GM18870 (cell line): Measurements from ENCODE around the gene ADD3.
"Not testable (repeated sequence)": the region's sequence is repeated elsewhere in the genome, so short reads cannot be mapped to it uniquely, and the experiment has no call there.

ENCODE experiments used
- ATAC-seq: cut with Tn5 transposase; IDR thresholded peaks from one replicate; pipeline ENCODE4 v1.9.1; 2021; ENCODE audit warnings: moderate library complexity; ENCODE audit not compliant: unreplicated experiment

Gene ADD3

DNA sequence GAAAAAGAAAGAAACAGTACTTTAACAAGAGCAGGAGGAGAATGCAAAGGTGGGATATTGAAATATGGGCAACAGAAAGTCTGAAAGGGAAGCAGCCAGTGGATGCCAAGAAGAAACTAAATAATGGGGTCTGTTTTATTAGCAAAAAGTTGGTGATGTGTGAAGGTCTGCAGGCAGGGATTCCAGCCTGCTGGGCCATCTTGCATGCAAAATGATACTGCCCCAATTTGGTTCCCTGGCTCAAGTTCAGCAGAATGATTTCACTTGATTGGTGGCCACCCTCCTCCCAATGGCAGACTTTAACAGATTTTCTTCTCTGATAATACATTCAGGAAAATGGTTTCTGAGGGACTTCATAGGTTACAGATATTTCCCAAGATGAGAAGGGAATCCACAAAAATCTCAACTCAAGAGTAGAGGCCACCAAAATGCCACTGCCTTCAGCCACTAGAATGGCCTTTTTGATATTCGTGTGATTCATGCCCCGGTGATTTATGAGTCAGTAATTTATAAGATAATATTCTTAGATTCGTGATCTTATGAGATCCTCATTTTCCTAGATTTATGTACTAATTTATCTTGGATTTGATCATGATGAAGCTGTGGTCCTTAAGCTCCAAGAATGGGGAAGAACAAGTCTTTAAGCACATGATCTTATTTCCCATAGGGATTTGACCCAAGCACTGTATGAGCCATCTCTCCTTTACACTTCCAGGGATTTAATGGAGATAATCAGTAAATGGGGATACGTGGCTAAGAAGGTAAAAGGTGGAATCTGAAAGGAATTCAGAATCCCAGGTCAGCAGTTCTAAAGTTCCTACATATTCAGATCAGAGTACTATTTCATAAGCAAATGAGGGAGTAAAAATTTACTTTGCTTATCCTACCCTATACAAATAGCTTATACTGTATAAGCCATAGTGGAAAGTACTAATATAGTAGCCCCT lies 32.3 kb upstream of the ADD3 start:
- no peak for ATAC-seq

- no peak for ATAC-seq
Observed at GRCh38 chr10:109976681-109977080, 31.1 kb upstream of the ADD3 start.

DNA sequence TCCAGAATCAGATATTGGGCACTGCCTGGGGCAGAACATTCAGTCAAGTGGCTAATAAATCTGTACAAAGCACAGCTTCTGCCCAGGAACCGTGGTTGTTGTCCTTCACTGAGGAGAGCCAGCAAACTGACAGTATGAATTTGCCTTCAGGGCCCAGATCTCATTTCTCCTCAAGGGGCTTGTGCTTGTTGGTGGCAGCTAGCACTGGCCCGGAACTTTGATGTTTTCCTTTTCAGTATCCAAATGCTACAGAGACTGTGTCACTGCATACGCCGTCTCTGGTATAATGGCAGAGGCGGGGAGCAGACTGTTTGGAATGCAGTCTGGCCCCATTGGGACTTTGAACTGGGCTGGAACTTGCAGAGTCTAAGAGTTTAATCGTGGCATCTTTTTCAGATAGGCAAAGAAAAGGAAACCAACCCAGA lies 30.4 kb upstream of the ADD3 start:
- ATAC-seq, result no peak

GRCh38 chr10:109978481-109978880 lies 29.3 kb upstream of the ADD3 start:
- ATAC-seq, result no peak

DNA sequence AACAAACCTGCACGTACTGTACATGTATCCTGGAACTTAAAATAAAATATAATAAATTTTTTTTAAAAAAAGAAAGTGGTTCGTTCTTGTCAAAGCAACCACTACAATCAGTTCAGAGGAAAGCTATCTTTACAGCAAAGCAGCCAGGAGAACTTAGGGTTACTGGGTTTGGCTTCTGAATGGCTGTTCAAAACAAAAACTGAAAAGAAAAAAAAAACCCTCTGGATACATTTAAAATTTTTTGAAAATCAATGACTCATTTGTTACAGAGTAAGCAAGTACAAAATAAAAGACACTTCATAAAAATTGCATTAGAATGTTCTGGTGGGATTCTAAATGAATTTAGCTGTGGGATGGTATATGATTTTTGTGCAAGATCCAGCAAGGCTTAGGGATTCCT lies 28.6 kb upstream of the ADD3 start:
- no peak for ATAC-seq

DNA sequence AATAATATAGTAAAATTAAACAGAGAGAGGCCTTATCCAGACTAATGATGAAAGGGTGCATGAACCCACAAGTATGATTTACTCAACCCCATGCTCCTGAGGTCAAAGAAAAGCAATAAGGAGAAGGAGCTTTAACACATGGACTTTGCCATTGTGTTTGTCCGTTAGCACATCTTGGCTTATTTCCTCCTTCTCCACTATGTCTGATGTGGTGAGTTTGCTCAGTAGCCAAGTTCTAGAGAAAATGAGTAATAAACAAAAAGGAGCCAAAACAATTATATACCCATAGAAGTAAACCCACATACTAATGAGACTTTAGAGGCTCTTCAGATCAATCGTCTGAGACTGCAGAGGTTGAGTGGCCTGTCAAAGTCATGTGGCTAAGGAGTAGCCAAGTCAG lies 26.1 kb upstream of the ADD3 start:
- no peak for ATAC-seq

- no peak for ATAC-seq
Observed at GRCh38 chr10:109982123-109982522, 25.7 kb upstream of the ADD3 start.

DNA sequence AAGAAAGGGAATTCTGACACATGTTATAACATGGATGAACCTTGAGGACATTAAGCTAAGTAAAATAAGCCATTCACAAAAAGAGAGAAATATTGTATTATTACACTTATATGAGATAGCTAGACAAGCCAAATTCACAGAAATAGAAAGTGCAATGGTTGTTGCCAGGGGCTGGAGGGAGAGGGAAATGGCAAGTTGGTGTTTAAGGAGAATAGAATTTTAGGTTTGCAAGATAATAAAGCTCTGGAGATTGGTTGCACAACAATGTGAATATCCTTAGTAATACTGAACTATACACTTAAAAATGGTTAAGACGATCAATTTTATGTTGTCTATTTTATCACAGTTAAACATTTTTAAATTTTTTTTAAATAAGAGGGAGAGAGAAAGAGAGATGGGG lies 25.0 kb upstream of the ADD3 start:
- no peak for ATAC-seq

- no peak for ATAC-seq
Observed at GRCh38 chr10:109984013-109984412, 23.8 kb upstream of the ADD3 start.

GRCh38 chr10:109985768-109986167 lies 22.0 kb upstream of the ADD3 start:
- not testable (repeated sequence) for ATAC-seq

DNA sequence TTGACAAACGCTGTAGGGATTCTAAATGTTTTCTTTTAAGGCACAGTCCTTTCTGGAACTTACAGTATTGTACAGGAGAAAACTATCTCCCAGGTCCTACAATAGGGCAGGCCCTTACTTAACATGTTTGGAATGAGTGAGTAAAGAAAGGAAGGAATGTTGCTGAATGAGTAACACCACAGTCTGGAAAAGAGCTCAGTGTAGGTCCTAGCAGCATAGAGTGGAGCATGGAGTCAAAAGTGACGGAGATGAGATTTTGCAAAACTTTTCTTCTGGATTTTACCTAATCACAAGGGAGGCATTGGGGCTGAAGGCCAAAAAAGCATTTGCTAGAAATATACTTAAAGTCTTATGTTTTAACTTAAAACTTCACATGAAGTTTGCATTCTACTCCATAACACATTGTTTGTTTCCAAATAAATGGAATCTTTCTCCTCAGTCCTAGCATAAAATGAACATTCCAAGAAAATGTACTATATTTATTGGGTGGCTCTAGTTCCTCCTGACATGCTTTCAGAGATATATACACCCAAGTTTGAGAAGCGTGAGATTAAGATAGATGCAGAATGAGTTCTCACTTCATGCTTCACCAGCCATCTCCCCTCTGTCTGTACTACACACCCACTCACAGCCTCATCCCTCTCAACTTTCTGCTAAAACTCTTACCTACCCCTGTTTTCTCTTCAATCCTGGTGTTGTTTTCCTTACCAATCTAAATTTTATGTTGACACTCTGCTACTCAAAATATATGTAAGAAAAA lies 20.2 kb upstream of the ADD3 start:
- no peak for ATAC-seq

DNA sequence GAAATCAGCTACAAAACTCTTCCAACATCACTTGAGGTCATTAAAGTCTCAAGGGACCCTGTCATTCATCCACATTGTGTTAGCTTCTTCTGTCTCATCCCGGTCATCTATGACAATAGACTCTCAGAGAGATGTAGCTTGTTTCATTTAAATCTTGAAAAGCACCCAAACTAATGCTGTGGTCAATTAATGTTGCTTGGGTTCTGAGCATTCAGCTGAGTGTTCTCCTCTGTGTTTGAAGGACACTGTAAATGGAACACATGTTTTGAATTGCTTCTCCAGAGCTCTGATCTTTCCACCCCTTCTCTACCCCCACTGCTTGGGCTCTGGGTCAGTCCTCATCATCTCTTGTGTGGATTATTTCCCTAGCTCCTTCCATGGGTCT lies 19.6 kb upstream of the ADD3 start:
- no peak for ATAC-seq

DNA sequence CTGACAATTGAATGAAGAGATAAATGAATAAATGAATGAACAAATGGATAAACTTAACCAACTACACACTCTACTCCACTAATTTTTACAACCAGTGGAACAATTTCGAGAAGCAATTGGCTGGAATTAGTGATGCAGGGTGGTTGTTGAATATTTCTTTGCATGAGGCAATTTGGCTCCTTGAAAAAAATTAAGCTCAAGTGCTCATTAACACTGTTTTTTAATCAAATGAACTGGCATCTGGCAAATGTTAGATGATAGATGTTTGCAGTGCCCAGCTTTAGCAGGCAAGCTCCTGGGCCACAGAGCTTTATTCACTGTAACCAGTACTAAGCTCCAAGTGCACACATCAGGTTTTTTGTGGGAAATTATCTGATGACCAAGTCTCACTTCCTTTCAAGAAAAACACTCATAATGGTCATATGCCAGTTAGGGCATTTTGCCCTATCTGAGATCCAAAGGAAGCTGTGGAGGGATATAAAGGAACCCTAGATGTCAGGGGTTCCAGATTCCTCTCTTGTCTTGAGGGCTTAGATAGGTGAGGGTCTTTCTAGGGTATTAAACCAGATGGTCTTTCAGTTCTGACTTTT lies 16.4 kb upstream of the ADD3 start:
- ATAC-seq, result no peak

DNA sequence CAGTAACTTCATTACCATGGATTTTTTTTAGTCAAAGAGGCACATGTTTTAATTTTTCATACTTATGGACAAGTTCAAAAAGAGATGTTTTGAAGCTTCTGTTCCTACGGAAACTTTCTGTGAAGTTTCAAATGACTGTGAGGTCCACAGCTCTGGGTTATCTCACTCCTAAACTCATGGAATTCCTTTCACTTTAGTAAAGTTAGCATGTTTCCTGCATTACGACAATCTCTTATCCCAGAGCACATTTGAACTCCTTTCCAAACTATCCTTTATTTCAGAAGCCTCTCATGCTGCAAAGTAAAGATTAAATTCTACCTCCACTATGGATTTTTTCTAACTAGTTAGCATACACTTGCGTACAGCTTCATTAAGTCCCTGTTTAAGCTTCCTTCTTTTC lies 15.3 kb upstream of the ADD3 start:
- ATAC-seq, result no peak

DNA sequence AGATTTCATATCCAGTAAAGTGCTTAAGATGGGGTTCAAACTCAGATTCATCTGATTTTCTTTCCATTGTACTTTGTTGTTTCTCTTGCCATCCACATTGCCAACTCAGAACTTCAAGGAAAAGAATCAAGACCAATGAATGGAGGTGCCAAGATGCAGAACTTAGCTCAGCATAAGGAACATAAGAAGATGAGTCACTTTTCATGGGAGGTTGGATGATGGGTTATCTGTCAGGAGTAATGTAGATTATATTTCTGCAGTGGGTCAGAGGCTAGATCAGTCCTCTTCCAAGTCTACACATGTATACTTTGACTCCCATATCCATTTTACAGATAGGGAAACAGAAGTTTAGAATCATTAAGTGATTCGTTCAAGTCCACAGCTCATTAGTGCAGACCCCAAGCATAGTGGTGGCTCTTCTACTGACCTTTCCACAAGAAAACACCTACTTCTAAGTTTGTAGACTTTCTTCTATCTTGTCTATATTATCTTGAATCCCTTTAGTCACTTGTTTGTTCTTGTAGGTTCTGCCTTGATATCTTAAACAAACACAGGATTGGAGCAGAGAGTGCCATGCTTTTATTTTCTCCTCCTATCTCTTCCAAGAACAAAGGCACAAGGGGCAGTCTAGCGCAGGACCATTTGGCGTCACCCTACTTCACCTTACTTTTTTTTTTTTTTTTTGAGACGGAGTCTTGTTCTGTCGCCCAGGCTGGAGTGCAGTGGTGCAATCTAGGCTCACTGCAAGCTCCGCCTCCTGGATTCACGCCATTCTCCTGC lies 14.0 kb upstream of the ADD3 start:
- ATAC-seq, result no peak

DNA sequence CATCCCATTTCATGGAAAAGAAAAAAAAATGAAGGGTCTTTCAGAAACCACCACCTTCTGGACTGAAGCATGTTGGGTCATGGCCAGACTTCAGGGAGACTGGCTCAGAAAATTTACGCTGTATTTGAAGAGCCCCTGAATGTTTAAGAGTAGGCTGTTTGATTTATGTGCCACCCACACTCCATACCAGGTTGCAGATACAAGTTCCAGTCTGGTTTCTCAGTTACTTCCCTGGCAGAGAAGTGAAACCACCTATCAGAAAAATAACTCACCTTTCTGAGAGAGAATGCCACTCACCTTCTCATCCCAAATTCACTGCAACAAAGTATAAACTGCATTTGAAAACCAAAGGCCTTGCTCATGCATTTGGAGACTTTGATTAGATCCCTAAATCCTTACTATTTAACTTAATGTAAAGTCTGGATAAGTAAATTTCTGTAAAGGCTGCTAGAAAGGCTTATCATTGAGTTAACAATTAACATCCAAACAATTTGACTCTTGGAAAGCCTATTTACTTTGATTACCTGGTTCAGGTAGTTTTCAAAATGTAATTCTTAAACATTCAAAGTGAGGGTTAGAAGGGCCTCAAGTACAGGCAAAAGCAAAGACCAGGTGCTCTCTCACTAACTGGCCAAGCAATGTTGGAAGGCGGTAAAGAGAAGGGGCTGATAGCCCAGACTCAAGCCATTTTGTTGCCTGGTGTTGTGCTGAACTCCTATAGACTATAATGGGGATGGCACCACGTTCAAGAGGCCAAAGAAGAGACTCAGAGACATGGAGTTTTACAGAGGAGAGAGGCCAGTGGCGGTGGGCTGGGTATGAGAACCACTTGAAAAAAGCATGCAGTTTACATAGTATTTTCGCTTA lies 12.8 kb upstream of the ADD3 start:
- no peak for ATAC-seq

DNA sequence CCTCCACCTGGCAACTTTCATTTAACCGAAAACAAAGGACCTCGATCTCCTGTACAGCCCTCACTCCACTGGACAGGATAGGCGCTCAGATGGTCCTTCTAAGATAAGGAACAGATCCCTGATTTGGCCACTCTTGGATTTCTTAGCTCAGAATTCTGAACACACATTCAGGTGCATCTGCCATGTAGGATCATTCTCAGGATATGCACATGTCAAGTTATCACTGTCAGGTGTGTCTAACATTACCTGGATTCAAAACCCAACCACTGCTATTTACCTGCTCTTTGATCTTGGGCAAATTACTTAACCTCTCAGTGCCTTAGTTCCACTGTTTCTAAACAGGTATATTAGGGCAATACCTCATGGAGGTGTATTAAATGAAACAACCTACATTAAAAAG lies 12.2 kb upstream of the ADD3 start:
- no peak for ATAC-seq

GRCh38 chr10:109996225-109996624 lies 11.6 kb upstream of the ADD3 start:
- ATAC-seq, result peak; percentile 66

- ATAC-seq, result peak; percentile 25
Observed at GRCh38 chr10:109996766-109997171, 11.0 kb upstream of the ADD3 start.

DNA sequence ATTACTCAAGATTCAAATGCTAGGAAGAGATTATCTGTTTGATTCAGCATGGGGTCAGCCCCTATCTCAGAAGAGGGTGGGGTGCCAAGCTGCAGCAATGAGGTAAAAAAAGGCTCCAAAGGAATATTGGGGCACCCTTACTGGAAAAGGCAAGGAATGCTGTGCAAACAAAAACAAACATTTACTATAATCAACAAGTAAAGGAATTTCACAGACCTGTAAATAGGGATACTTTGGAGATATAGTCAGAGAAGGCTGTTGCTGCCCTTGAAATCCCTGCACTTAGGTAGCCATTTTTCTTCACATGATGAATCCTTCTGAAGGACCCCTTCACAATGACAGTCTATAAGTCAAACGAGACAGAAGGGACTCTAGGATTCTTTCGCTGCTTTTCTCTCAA lies 10.6 kb upstream of the ADD3 start:
- ATAC-seq, result no peak
